ENCODE data around the gene DPP6. TPM values are rescaled to one million over a fixed set of nuclear protein-coding genes. Genes with fewer than 3 reads are reported as not detected.

Gene DPP6
- total and polyA plus RNA-seq, 7 donors = 0.18 to 1.8 (median 0.57) TPM

DNA sequence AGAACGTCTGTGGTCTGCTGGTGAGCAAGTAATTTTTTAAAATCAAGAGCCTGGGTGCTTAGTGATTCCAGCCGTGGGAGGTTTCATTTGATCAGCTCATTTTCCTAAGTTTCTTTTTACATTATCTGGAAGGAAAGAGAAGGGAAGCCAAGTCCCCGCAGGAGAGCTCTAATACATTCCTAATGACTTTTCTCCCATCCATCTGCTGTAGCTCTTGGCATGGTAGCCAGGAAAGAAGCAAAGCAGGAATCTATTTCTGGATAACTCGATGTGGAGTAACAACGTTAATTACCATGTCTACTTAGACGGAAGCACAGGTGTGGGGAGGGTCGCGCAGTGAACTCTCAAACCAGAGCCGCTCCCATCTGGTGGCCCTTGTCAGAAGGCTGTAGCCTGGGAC, 828.8 kb downstream of the DPP6 start:
- Histone ChIP-seq H3K27me3 (ENCODE audit: insufficient read depth in 3 of 3, low read length in 2 of 3) (peaks cover 0 to 4% (median 0%) of the 10 kb centered on the region in 3 donors), H3K9me3 (no peaks in the 10 kb centered on the region), H3K4me1 (no peaks in the 10 kb centered on the region), H3K4me3 (no peak overlapping the region), H3K36me3 (ENCODE audit: insufficient read depth in 1 of 2, low read depth in 1 of 2) (no peaks in the 10 kb centered on the region), H3K27ac (no peak overlapping the region)
- TF ChIP-seq, protein P1, sequence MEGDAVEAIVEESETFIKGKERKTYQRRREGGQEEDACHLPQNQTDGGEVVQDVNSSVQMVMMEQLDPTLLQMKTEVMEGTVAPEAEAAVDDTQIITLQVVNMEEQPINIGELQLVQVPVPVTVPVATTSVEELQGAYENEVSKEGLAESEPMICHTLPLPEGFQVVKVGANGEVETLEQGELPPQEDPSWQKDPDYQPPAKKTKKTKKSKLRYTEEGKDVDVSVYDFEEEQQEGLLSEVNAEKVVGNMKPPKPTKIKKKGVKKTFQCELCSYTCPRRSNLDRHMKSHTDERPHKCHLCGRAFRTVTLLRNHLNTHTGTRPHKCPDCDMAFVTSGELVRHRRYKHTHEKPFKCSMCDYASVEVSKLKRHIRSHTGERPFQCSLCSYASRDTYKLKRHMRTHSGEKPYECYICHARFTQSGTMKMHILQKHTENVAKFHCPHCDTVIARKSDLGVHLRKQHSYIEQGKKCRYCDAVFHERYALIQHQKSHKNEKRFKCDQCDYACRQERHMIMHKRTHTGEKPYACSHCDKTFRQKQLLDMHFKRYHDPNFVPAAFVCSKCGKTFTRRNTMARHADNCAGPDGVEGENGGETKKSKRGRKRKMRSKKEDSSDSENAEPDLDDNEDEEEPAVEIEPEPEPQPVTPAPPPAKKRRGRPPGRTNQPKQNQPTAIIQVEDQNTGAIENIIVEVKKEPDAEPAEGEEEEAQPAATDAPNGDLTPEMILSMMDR (IDR thresholded peaks at IDR 0.05) = no peak
- ATAC-seq (no peak), DNase-seq (no peak)
- intact Hi-C loops (cut with DNase I) = no loop called here
- whole genome bisulfite sequencing, 3 donors = 35 to 41% (median 40%) methylated on average over 9 of the region's 9 CpGs

DNA sequence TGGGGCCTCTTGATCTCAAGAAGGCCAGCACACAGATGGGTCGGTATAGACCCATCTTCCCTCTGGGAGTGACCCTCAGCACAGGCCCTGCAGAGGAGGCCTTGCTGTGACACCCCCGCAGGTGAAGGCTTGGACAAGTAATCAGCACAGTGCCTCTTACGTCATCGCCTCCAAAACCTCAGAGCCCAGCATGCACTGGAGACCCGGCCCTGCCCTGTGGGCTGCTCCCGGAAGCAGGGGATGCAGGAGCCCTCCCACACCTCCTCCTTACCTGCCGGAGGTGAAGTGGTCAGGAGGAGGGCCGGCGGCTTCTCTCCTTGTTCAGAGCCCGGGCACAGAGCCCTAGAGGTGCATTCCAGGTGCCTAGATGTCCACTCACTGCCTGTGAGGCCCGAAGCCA, 829.3 kb downstream of the DPP6 start:
- no peaks in the 10 kb centered on the region for H3K36me3 ChIP-seq (ENCODE audit: insufficient read depth in 1 of 2, low read depth in 1 of 2)
- H3K4me1 ChIP-seq = no peaks in the 10 kb centered on the region
- ATAC-seq = no peak
- TF ChIP-seq, protein P1 (IDR thresholded peaks at IDR 0.05) = no peak
- no peak overlapping the region for H3K4me3 ChIP-seq
- no peaks in the 10 kb centered on the region for H3K9me3 ChIP-seq
- DNase-seq = no peak
- 89 to 94% (median 92%) methylated on average over 11 of the region's 11 CpGs for WGBS, 3 donors
- intact Hi-C loops (cut with DNase I) = no loop called here
- H3K27me3 ChIP-seq (ENCODE audit: insufficient read depth in 3 of 3, low read length in 2 of 3) = peaks cover 0 to 4% (median 0%) of the 10 kb centered on the region in 3 donors
- no peak overlapping the region for H3K27ac ChIP-seq

DNA sequence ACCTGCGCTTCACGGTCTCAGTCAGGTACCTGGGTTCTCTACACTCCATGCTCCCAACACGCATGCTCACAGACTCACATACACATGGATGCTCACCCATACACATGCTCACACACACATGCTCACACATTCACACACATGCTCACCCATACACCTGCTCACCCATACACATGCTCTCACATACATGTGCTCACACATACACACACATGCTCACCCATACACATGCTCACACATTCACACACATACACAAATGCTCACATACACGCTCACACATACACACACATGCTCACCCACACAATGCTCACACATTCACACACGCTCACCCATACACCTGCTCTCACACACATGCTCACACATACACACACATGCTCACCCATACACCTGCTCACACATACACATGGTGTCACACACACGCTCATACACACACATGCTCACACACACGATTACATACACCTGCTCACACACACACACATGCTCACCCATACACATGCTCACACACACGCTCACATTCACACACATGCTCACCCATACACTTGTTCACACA, 830.8 kb downstream of the DPP6 start:
- H3K27ac ChIP-seq = no peak overlapping the region
- ATAC-seq (no peak), DNase-seq (no peak)
- no peak overlapping the region for H3K4me3 ChIP-seq
- no peaks in the 10 kb centered on the region for H3K36me3 ChIP-seq (ENCODE audit: insufficient read depth in 1 of 2, low read depth in 1 of 2)
- intact Hi-C loops (cut with DNase I) = no loop called here
- TF ChIP-seq, protein P1 (IDR thresholded peaks at IDR 0.05) = no peak
- peaks cover 0 to 4% (median 0%) of the 10 kb centered on the region in 3 donors for H3K27me3 ChIP-seq (ENCODE audit: insufficient read depth in 3 of 3, low read length in 2 of 3)
- no peaks in the 10 kb centered on the region for H3K9me3 ChIP-seq
- WGBS, 3 donors = 89 to 97% (median 97%) methylated on average over 8 of the region's 8 CpGs
- no peaks in the 10 kb centered on the region for H3K4me1 ChIP-seq

DNA sequence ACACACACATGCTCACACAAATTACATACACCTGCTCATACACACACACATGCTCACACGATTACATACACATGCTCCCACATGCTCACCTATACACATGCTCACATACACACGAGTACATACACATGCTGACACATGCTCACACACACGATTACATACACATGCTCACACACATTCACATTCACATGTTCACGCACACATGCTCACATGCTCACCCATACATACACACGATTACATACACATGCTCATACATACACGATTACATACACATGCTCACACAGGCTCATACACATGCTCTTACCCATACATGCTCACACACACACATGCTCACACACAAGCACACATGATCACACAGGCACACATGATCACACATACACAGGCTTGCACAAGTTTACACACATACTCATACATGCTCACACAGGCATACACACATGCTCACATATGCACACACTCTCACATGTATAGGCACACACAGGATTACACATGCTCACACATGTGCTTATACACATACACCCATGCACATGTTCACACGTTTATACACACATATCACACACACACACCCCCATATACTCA, 832.2 kb downstream of the DPP6 start:
- no peak overlapping the region for H3K27ac ChIP-seq
- DNase-seq = no peak
- H3K4me3 ChIP-seq = no peak overlapping the region
- no peaks in the 10 kb centered on the region for H3K4me1 ChIP-seq
- intact Hi-C loops (cut with DNase I) = no loop called here
- H3K36me3 ChIP-seq (ENCODE audit: insufficient read depth in 1 of 2, low read depth in 1 of 2) = no peaks in the 10 kb centered on the region
- H3K9me3 ChIP-seq = no peaks in the 10 kb centered on the region
- TF ChIP-seq, protein P1 (IDR thresholded peaks at IDR 0.05) = no peak
- H3K27me3 ChIP-seq (ENCODE audit: insufficient read depth in 3 of 3, low read length in 2 of 3) = no peaks in the 10 kb centered on the region
- 94 to 96% (median 95%) methylated on average over 7 of the region's 7 CpGs for WGBS, 3 donors
- ATAC-seq = no peak

GRCh38 chr7:154886591-154886990, 834.4 kb downstream of the DPP6 start:
- Histone ChIP-seq H3K4me3 (no peak overlapping the region), H3K27ac (no peak overlapping the region), H3K36me3 (ENCODE audit: insufficient read depth in 1 of 2, low read depth in 1 of 2) (no peaks in the 10 kb centered on the region), H3K9me3 (no peaks in the 10 kb centered on the region), H3K27me3 (ENCODE audit: insufficient read depth in 3 of 3, low read length in 2 of 3) (peaks cover 0 to 3% (median 3%) of the 10 kb centered on the region in 3 donors), H3K4me1 (no peaks in the 10 kb centered on the region)
- ATAC-seq = no peak
- TF ChIP-seq, protein P1 (IDR thresholded peaks at IDR 0.05) = no peak
- WGBS, 3 donors = 56 to 72% (median 67%) methylated on average over 9 of the region's 9 CpGs
- intact Hi-C loops (cut with DNase I) = no loop called here
- DNase-seq = no peak
